Lung (tissue), 12 donors: ENCODE data around the gene PTPRN2. TPM values are rescaled to one million over a fixed set of nuclear protein-coding genes. Genes with fewer than 3 reads are reported as not detected.

Experiments used
- ATAC-seq: fragments of 200-7000 bp; cut with Tn5 transposase; one replicate; pipeline ENCODE4 v1.9.1; 2020; ENCODE audit warnings: moderate number of reproducible peaks; ENCODE audit not compliant: insufficient read depth, low FRiP score
- DNase-seq, 3 donors: peaks; one replicate each; pipeline ENCODE4 v3.0.0-alpha.2; 2013 to 2017
- H3K27ac ChIP-seq, 2 donors: one replicate each; pipeline ENCODE4 v1.5.1; 2013; ENCODE audit warnings: mild to moderate bottlenecking in 2 of 2, moderate library complexity in 2 of 2, control low read depth in 1 of 2, inconsistent platforms in 1 of 2, low read depth in 1 of 2, low read length in 1 of 2
- H3K27me3 ChIP-seq, 3 donors: one replicate each; pipeline ENCODE4 v1.5.1; 2013; ENCODE audit warnings: low read length in 2 of 3; ENCODE audit not compliant: control insufficient read depth in 3 of 3, insufficient read depth in 3 of 3
- H3K36me3 ChIP-seq, 4 donors: one replicate each; pipeline ENCODE4 v1.5.1; 2013; ENCODE audit warnings: low read length in 4 of 4, mild to moderate bottlenecking in 1 of 4, moderate library complexity in 1 of 4; ENCODE audit not compliant: control insufficient read depth in 4 of 4, insufficient read depth in 4 of 4
- H3K4me1 ChIP-seq, 5 donors: one replicate each; pipeline ENCODE4 v1.5.1; 2013; ENCODE audit warnings: low read length in 5 of 5, mild to moderate bottlenecking in 2 of 5, moderate library complexity in 1 of 5; ENCODE audit not compliant: control insufficient read depth in 5 of 5, insufficient read depth in 5 of 5
- H3K4me3 ChIP-seq: one replicate; pipeline ENCODE4 v1.5.1; 2013; ENCODE audit warnings: mild to moderate bottlenecking, control low read depth, moderate library complexity
- H3K9ac ChIP-seq, 2 donors: one replicate each; pipeline ENCODE4 v1.5.1; 2013; ENCODE audit warnings: low read length in 2 of 2, control low read depth in 1 of 2; ENCODE audit not compliant: insufficient read depth in 1 of 2
- H3K9me3 ChIP-seq, 4 donors: one replicate each; pipeline ENCODE4 v1.5.1; 2013; ENCODE audit warnings: low read length in 3 of 4, mild to moderate bottlenecking in 1 of 4, moderate library complexity in 1 of 4; ENCODE audit not compliant: control insufficient read depth in 4 of 4, insufficient read depth in 3 of 4
- WGBS, 2 donors: extraction: QIAGEN DNeasy Blood & Tissue Kit; methylation state at CpG; one replicate each; pipeline ENCODE4 v1.1.7; 2013; 5-methylcytosine and 5-hydroxymethylcytosine counted together
- polyA plus RNA-seq, 2 donors: library from polyadenylated mRNA; stranded (reverse); fragments of 200-250 nt; gene quantifications; one replicate each; pipeline ENCODE4 v1.2.1, GENCODE V29; 2013
- total RNA-seq, 2 donors: library from RNA; depleted of rRNA in 1 of 2; stranded (reverse); fragments of >200 nt in 1 of 2; gene quantifications; one replicate each; pipeline ENCODE4 v1.2.1, GENCODE V29; 2014 to 2021
- TF ChIP-seq, protein P1 (sequence below): IDR thresholded peaks from 2 replicates; pipeline ENCODE4 v1.5.1; 2012; ENCODE audit warnings: mild to moderate bottlenecking; ENCODE audit errors: control extremely low read depth, extremely low read depth
- donor health status: control.
- donor health status: control.
- donor health status: Bipolar disorder and iron deficiency.
- donor health status: healthy.
- donor health status: DM: yes; HTN: yes; CAD: no.

PTPRN2 gene
- total and polyA plus RNA-seq, 4 donors, result 2.1 to 7.4 (median 4.4) TPM

DNA sequence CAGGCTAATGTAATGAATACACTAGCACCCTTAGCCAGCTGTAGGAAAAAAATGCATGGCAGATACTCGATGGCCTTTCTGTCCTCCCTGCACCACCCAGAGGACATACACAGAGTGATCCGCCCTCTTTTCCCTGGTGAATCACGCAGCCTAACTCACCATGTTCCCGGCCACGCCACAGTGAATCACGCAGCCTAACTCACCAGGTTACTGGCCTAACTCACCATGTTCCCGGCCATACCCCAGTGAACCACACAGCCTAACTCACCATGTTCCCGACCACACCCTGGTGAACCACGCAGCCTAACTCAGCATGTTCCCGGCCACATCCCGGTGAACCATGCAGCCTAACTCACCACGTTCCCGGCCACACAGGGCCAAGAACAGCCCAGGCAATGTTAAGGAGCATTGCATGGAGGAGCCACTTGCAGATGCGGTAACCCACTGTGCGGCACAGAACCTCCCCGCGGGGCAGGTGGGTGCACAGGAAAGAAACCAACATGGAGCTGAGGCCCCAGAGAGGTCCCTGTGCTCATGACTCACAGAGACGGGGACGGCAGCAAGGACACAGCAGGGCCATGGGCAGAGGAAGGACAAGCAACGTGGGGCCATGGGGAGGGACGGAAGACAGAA is 742.3 kb downstream of the PTPRN2 start:
- H3K36me3 ChIP-seq, result no peaks in the 10 kb centered on the region
- DNase-seq, result no peak
- no peak overlapping the region for H3K4me3 ChIP-seq
- 92% methylated on average over 21 of the region's 21 CpGs for WGBS, 2 donors
- H3K4me1 ChIP-seq, result no peaks in the 10 kb centered on the region
- TF ChIP-seq, protein P1, sequence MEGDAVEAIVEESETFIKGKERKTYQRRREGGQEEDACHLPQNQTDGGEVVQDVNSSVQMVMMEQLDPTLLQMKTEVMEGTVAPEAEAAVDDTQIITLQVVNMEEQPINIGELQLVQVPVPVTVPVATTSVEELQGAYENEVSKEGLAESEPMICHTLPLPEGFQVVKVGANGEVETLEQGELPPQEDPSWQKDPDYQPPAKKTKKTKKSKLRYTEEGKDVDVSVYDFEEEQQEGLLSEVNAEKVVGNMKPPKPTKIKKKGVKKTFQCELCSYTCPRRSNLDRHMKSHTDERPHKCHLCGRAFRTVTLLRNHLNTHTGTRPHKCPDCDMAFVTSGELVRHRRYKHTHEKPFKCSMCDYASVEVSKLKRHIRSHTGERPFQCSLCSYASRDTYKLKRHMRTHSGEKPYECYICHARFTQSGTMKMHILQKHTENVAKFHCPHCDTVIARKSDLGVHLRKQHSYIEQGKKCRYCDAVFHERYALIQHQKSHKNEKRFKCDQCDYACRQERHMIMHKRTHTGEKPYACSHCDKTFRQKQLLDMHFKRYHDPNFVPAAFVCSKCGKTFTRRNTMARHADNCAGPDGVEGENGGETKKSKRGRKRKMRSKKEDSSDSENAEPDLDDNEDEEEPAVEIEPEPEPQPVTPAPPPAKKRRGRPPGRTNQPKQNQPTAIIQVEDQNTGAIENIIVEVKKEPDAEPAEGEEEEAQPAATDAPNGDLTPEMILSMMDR, result no peak
- no peak overlapping the region for H3K27ac ChIP-seq
- no peak overlapping the region for H3K9ac ChIP-seq
- peaks cover 0 to under 1% (median 0%) of the 10 kb centered on the region in 4 donors for H3K9me3 ChIP-seq
- H3K27me3 ChIP-seq, result no peaks in the 10 kb centered on the region
- no peak for ATAC-seq

DNA sequence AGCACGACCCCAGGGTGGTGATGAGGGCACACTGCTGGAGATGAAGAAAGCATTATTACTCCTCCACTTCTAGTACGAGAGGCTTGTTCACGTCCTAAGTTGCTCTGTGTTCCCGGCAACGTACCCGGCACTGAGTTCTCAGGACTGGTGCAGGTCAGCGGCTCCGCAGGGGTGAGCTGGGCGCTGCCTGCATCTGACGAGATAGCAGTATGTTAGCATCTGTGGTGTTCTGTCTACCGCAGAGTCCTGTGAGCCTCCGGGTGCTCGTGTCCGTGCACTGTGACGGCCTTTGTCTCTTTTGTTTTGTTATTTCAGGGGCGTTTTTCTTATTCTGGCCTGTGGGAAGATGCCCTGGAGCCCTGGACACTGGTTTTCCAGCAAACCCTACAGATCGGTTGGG is 743.0 kb downstream of the PTPRN2 start:
- ATAC-seq, result no peak
- Histone ChIP-seq H3K4me1 (no peaks in the 10 kb centered on the region), H3K36me3 (no peaks in the 10 kb centered on the region), H3K27me3 (no peaks in the 10 kb centered on the region), H3K9ac (no peak overlapping the region), H3K4me3 (no peak overlapping the region), H3K27ac (no peak overlapping the region), H3K9me3 (peaks cover 0 to 3% (median 0%) of the 10 kb centered on the region in 4 donors)
- TF ChIP-seq, protein P1, result no peak
- 88 to 93% methylated on average over 17 of the region's 17 CpGs for WGBS, 2 donors
- no peak for DNase-seq

DNA sequence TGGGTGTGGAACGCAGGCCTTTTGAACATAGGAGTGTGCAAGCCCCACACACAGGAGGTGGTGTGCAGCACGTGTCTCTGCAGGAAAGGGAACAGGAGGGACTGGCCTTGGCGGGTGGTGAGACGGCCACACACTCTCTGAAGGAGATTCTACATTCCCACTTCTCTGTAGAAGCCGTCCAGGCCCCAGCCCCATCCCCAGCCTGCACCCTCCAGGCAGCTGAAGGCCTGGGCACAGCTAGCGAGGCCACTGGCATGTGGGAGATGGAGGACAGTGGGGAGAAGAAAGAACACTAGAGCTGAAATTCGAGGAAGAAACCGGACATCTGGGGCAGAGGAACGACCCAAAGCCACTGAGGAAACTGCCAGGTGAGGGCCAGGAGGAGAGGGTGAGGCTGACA is 743.5 kb downstream of the PTPRN2 start:
- ATAC-seq, result no peak
- Histone ChIP-seq H3K9me3 (peaks cover 0 to 3% (median 0%) of the 10 kb centered on the region in 4 donors), H3K27me3 (no peaks in the 10 kb centered on the region), H3K4me1 (no peaks in the 10 kb centered on the region), H3K4me3 (no peak overlapping the region), H3K36me3 (no peaks in the 10 kb centered on the region), H3K9ac (no peak overlapping the region), H3K27ac (no peak overlapping the region)
- 80 to 89% methylated on average over 9 of the region's 9 CpGs for WGBS, 2 donors
- no peak for DNase-seq
- TF ChIP-seq, protein P1, result no peak
